HepG2 (cell line): ENCODE results near the gene HDDC2. TPM values are rescaled to one million over a fixed set of nuclear protein-coding genes. Genes with fewer than 3 reads are reported as not detected.

Experiments used
- CBX5 ChIP-seq: sonication (generic); formaldehyde crosslinking; IDR thresholded peaks from 2 replicates; pipeline ENCODE4 v1.4.0; 2020; ENCODE audit warnings: missing genetic modification reagents, borderline replicate concordance
- EP300 ChIP-seq, 3 experiments: sonication (generic) in 1 of 3; formaldehyde crosslinking in 1 of 3; IDR thresholded peaks; 2 replicates each; pipeline versions ENCODE4 v1.5.1 to v1.6.1; 2011 to 2020; ENCODE audit warnings: low read depth in 2 of 3, low read length in 2 of 3, borderline replicate concordance in 1 of 3, improper control_type of control experiment in 1 of 3, mild to moderate bottlenecking in 1 of 3, missing genetic modification reagents in 1 of 3, moderate library complexity in 1 of 3
- GTF2F1 ChIP-seq: fragments of 150-350 bp; IDR thresholded peaks from 2 replicates; pipeline ENCODE4 v1.6.1; 2014; ENCODE audit warnings: low read length
- HES4 ChIP-seq: sonication (generic); formaldehyde crosslinking; IDR thresholded peaks from 2 replicates; pipeline ENCODE4 v1.9.0; 2021; ENCODE audit warnings: mild to moderate bottlenecking, missing genetic modification reagents, borderline replicate concordance
- HNF1A ChIP-seq, 2 experiments: sonication (generic) in 1 of 2; formaldehyde crosslinking in 1 of 2; IDR thresholded peaks; 2 replicates each; pipeline versions ENCODE4 v1.4.0 to v1.6.1; 2016 to 2020; ENCODE audit warnings: borderline replicate concordance in 1 of 2, low read depth in 1 of 2, mild to moderate bottlenecking in 1 of 2, missing genetic modification reagents in 1 of 2
- SAP130 ChIP-seq: IDR thresholded peaks from 2 replicates; pipeline ENCODE4 v1.6.1; 2016; ENCODE audit warnings: low read depth
- TBX2 ChIP-seq: sonication (generic); formaldehyde crosslinking; IDR thresholded peaks from 2 replicates; pipeline ENCODE4 v1.5.0; 2020; ENCODE audit warnings: missing genetic modification reagents, mild to moderate bottlenecking, borderline replicate concordance
- TEAD3 ChIP-seq: optimal IDR thresholded peaks from 2 replicates; pipeline ENCODE3; 2016; ENCODE audit warnings: borderline replicate concordance
- ZNF232 ChIP-seq: sonication (generic); formaldehyde crosslinking; IDR thresholded peaks from 2 replicates; pipeline ENCODE4 v1.4.0; 2020; ENCODE audit warnings: missing genetic modification reagents, borderline replicate concordance
- ZNF614 ChIP-seq: IDR thresholded peaks from 2 replicates; pipeline ENCODE4 v1.6.1; 2018; ENCODE audit warnings: missing biosample characterization, missing genetic modification reagents, inconsistent platforms, borderline replicate concordance
- polyA plus RNA-seq, 8 experiments: library from polyadenylated mRNA; depleted of rRNA in 3 of 8; stranded (reverse) in 7 of 8; unstranded in 1 of 8; fragments of >200 nt; fragmentation: Illumina TruSeq in 4 of 8; extraction: Trizol in 4 of 8; gene quantifications; 2 replicates each; pipeline versions ENCODE4 v1.2.1 to v1.2.3, GENCODE V29; 2011 to 2016; ENCODE audit warnings: low read depth in 4 of 8, missing spikeins in 1 of 8, mixed read lengths in 1 of 8; ENCODE audit not compliant: insufficient read depth in 1 of 8
- total RNA-seq, 5 experiments: library from RNA; depleted of rRNA; stranded (reverse); fragments of >200 nt; fragmentation: Illumina TruSeq; extraction: Trizol; gene quantifications; 2 replicates each; pipeline ENCODE4 v1.2.3, GENCODE V29; 2016; ENCODE audit warnings: low read depth in 1 of 5
- TF ChIP-seq, protein P1 (sequence below): sonication (generic); formaldehyde crosslinking; IDR thresholded peaks from 2 replicates; pipeline ENCODE4 v1.5.1; 2020; ENCODE audit warnings: mild to moderate bottlenecking, missing genetic modification reagents, moderate library complexity

Gene HDDC2
- total and polyA plus RNA-seq, 2 of the 13 experiments (the other 11 are each of a cell fraction or from before 2014, with no cell fraction given), result 76.7 to 78.7 TPM

- no peak for TF ChIP-seq HNF1A (IDR thresholded peaks at IDR 0.05; ENCODE audit: low read depth)
- no peak for TF ChIP-seq HNF1A (CRISPR knock-in tag; IDR thresholded peaks at IDR 0.05; ENCODE audit: borderline replicate concordance)
- TF ChIP-seq, protein P1, sequence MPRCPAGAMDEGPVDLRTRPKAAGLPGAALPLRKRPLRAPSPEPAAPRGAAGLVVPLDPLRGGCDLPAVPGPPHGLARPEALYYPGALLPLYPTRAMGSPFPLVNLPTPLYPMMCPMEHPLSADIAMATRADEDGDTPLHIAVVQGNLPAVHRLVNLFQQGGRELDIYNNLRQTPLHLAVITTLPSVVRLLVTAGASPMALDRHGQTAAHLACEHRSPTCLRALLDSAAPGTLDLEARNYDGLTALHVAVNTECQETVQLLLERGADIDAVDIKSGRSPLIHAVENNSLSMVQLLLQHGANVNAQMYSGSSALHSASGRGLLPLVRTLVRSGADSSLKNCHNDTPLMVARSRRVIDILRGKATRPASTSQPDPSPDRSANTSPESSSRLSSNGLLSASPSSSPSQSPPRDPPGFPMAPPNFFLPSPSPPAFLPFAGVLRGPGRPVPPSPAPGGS, result no peak
- TF ChIP-seq ZNF232 (CRISPR knock-in tag), result no peak
- TF ChIP-seq CBX5 (CRISPR knock-in tag), result no peak
- TF ChIP-seq HES4 (CRISPR knock-in tag), result no peak
- TF ChIP-seq TBX2 (CRISPR knock-in tag), result no peak
- peak; percentile 33 for TF ChIP-seq TEAD3 (CRISPR knock-in tag)
- TF ChIP-seq SAP130 (CRISPR knock-in tag), result 0 out of 2 replicates have a peak, but pooled peaks have one; percentile 15
- no peak for TF ChIP-seq GTF2F1
- TF ChIP-seq EP300 (IDR thresholded peaks at IDR 0.05; ENCODE audit: low read depth in 2 of 2, low read length in 2 of 2), result no peak
- TF ChIP-seq EP300 (CRISPR knock-in tag; IDR thresholded peaks at IDR 0.05; ENCODE audit: borderline replicate concordance), result no peak
- TF ChIP-seq ZNF614 (CRISPR knock-in tag), result 0 out of 2 replicates have a peak, but pooled peaks have one; percentile 50
These were observed 9.4 kb upstream of the HDDC2 start (continued) for GRCh38 chr6:125310994-125311649.
